Activated CD8-positive, alpha-beta memory T cell treated with anti-CD3 and anti-CD28 coated beads for 1 hour (primary cell): ENCODE results near the gene SLC22A3.
A peak's percentile ranks its signal among the peaks of the same experiment; 100 is the strongest.
"Not testable (repeated sequence)": the region's sequence is repeated elsewhere in the genome, so short reads cannot be mapped to it uniquely, and the experiment has no call there.

Experiments used
- DNase-seq, 2 donors: peaks; one replicate each; pipeline ENCODE4 v3.0.0-alpha.2; 2020; ENCODE audit warnings: low read depth in 1 of 2; ENCODE audit errors: extremely low read depth in 1 of 2

The SLC22A3 gene

DNA sequence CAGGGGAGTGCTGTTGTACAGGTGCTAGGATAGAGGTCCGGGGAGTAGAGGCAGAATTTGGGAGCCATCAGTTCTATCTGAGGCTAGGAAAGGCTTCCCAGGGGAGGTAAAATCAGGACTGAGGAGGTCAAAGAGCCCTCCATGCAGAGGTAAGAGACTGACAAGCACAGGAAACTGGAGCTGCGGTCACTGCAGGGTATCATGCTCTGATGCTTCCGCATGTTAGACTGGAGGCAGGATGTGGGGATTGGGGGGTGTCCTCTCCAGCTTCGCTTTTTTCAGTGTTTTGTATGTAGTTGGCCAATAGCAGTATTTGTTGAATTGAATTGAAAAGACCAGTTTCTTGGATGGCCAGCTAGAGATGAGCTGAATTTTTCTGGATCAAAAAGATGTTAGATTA is 87.8 kb downstream of the SLC22A3 start:
- DNase-seq = no peak

DNA sequence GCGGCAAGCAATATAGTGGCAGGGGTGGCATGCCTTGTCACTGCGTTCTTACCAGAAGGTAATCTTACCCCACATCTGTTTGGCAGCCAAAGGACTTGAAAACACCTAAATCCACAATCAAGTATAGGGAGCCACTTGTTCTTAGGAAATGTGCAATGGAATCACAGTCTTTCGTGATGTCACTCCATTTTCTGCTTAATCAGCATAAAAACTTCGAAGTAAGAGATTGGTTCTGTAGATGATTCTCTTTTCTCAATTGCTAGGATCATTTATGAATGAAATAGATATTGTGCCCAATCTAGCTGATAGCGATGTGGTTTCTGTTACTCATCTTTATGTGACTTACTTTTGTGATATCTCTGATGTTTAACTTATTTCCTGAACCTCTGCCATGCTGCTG is 89.0 kb downstream of the SLC22A3 start:
- no peak for DNase-seq

DNA sequence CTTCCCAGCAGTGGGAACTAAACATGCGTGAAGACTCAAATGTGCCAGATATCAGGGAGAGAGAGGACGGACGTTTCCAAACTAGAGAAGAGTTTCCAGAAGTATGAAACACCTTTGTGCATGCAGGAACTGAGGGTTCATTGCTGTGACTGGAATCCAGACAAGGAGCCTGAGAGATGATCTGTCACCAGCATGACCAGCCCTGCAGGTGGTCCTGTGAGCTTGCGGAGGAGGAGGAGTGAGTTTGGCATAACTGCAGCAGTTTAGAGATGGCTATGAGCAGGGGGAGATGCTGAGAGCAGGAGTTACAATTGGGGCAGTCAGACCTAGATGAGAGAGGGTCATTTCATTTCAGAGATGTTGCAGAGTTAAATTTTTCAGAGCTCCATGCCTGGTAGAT is 89.6 kb downstream of the SLC22A3 start:
- no peak for DNase-seq

DNA sequence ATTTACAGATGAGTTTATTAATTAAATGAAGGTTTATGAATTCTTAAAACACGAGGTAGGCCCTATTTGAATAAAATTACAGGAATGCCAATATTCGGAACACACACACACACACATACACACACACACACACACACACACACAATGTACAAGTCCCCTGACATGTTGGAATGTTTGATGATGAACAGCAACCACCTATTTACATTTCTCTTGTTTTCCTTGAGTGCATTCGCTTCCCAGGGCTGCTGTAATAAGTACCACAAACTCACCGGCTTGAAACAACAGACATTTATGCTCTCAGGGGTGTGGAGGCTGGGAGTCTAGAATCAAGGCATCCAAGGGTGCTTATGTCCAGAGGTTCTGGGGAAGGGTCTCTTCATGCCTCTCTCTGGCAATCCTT is 90.3 kb downstream of the SLC22A3 start:
- no peak for DNase-seq

DNA sequence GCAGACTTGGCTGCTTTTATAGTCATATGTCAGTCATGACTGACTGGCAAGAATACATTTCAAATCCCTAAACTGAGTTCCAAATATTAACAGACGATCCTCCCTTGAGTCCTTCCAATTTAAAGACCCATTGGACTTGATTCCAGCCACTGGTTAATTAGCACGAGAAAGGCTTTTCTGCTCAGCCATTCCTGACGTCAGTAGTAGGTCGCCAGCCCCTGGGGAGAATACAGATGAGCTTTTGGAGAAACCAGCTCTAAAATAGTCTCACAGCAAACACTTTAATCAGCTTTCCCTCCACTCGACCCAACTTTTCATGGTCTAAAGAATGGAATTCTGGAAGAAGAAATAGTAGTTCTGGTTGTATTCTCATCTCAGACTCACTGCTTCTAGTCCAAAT is 91.6 kb downstream of the SLC22A3 start:
- no peak for DNase-seq

DNA sequence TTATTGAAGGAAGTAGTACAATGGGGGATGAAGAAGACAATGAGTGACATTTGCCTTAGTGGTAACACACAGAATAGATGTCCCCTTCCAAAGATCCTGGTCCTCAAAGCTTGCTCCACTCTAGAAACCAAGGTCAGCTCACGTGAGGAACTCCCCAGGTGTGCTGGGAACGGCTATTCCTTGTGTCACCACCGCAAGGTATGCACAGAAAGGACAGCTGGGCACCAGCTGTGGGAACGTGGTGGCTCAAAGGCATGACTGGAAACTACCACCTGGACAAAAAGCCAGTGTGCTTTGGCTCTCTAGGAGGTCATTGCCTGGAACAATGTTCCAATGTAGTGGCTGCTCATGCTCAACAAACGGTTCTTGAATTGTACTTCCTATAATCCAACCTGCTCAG is 94.0 kb downstream of the SLC22A3 start:
- DNase-seq = no peak

DNA sequence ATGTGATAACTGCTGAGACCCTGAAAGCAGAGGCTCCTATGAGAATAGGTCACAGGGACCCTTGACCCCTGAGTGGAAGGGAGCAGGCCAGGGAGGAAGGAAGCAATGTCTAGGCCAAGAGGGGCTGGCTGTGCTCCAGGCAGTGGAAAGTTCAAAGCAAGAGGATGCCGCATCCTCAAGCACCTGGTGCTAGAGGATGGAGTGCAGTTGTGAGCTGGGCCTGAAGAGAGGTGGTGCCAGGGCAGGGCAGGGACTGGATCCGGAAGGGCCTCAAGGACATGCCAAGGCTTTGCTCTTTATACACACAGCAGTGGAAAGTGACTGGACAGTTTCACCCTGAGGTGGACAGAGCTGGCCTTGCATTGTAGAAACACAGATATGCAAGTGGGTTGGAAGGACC is 97.0 kb downstream of the SLC22A3 start:
- no peak for DNase-seq

DNA sequence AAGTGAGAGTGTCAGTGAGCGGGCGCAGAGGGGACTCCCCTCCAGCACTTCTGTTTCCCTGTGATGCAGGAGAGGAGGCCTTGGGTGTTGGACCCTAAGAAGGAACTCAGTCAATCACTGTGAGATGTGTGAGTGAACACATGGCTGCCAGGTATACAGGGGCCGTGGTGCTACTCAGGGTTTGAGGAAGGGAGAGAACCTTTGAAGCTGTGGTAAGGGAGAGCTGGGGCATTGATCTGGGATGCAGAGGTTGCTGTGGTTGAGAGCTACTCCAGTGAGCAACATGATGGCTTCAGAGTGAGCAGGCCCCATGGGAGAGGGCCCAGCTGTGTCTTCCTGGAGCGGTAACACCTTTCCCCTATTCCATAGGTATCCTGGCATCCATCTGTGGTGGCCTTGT is 99.2 kb downstream of the SLC22A3 start:
- no peak for DNase-seq

DNA sequence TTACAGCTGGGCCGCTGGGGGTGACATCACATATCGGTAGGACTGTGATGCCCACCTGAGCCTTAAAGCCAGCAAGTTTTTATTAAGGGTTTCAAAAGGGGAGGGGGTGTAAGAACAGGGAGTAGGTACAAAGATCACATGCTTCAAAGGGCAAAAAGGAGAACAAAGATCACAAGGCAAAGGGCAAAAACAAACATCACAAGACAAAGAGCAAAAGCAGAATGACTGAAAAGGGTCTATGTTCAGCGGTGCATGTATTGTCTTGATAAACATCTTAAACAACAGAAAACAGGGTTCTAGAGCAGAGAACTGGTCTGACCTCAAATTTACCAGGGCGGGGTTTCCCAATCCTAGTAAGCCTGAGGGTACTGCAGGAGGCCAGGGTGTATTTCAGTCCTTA is 101.6 kb downstream of the SLC22A3 start:
- DNase-seq = not testable (repeated sequence)

DNA sequence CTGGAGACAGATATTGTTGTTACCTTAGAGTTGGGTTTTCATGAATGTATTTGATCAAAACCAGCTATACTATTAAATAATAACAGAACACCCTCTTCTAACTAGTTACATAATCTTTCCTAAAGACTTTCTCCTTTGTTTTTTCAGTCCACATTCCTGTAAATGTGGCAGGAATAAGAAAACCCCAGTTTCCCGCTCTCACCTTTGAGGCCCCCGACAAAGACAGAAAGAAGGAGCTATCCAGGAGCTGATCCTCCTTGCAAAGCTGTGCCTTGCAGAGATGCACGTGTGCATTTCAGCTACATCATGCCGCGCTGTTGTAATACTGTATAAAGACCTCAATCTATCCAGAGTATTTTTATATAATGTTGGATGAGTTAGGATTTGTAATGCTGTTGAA is 102.7 kb downstream of the SLC22A3 start:
- no peak for DNase-seq

DNA sequence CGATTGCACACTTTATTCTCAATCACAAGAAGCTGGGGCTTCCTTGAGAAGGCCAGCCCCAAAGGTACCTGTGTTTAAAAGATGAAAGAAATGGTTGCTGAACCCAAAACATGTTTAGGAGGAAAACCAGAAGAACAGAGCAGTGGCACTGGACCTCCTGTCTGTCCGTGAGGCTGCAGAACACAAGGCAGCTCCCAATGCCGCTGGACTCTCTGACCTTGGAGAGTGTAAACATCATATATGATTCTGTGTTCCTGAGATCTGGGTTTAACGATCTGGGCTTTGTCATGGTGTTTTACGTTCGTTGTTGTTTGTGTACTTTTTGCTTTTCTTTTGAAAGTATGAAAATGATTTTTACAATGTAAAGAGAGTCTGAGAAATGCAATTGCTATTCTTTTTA is 106.1 kb downstream of the SLC22A3 start:
- DNase-seq = no peak

DNA sequence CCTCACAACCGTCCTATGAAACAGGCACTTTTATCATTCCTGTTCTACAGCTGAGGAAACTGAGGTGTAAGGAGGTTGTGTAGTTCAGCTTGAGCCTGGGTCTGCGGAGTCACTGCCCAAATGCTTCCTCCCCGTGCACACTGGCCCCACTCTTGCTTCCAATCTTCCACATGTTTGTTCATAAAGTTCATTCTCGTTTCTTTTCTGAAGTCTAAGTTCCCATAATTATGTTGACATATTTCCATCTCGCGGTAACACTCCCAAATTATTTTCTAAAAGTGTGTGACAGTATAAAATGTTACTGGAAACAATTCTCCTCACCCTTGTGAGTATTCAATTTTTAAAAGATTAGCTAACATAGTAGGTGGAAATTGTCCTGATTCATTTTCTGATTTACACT is 106.9 kb downstream of the SLC22A3 start:
- no peak for DNase-seq

DNA sequence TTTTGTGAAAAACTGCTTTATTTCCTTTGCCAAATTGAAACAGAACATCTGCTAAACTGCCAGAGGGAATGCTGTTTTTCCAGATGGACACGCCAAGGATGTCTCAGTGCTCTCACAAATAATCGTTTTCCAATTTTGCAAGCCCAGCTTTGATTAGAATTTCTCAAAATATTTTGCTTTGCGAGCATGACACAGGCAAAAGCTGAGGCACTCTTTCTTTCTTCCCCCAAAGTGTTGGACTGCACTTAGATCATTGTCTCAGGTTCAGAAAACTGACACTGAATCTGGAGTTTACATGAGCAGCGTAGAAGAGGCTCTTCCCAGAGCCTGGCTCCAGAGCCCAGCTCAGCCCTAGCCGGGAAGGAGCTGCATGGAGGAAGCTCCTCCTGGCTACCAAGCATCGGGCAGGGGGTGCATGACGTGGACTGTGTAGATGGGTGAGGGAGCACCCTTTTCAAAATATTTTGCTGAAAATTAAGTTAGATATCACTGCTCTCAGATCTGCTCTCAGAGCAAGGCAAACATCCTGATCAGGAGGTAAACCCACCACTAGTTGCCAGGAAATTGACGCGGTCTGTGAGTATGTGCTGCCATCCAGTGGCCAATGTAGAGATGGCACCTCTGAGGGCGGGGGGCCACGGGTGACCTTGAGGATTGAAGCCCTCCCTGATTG is 107.5 kb downstream of the SLC22A3 start:
- DNase-seq = peak; percentile 20 to 45

DNA sequence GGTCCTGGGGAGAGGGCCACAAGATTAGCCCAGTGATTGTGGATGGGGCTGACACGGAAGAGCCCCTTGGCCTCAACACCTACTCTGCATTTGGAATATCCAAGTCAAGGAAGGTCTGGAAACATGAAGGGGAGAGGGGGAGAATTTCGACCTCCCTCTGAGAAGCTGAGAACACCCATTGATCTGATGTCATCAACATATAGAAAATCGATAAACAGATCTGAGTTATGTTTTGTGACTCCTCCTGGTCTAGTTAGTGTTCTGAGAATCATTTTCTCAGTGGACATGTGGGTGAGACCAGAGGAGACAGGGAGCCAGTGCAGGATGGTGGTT is 108.0 kb downstream of the SLC22A3 start:
- DNase-seq = no peak

DNA sequence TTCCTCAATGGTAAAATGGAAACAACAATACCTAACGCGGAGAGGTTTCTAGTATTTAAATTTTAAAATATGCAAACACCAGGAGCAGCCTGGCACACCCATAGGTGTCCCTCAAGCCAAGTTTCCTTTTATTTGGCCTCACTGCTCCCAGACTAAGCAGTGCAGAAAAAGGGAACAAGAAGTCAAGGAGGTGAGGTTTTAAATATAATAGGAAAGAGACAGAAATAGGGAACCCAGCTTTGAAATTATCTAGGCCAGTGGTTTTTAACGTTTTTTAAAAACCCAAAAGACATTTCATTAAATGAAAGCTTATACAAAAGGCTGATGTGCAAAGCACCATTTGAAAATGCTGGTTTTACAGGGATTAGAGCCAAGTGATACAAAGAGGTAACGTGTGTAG is 109.6 kb downstream of the SLC22A3 start:
- DNase-seq = no peak

DNA sequence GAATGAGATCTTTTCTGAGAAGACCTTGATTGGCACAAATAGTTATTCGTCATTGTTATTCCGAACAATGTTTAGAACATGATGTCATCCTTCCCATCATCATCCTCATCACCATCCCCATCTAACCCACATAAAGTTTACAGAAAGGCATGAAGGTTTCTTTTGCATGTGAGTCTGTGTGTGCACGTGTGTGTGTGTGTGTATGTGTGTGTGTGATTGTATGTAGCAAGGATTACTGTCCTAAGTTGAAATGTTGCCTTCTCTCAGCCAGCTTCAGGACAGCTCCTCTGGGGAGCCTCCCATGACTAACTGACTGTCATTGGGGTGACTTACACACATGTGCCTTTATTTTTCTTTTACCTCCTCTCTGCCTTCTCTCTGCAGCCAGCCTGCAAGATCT is 113.5 kb downstream of the SLC22A3 start:
- DNase-seq = no peak

DNA sequence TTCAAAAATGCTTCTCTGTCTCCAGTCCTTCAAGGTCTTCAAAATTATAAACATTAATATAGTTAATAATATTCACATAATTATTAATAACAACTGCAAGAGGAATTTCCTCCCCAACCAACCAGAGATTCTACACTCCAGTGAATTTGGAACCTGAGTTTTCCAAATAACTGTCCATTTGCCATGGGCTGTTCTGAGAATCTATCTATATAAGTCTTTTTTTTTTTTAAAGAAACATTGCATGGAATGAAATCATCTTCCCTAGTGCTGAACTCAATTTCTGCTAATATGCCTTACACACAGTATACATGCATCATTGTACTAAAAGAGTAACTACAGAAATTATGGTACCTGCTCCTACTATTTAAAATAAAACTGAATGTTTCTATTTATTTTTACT is 113.9 kb downstream of the SLC22A3 start:
- no peak for DNase-seq

DNA sequence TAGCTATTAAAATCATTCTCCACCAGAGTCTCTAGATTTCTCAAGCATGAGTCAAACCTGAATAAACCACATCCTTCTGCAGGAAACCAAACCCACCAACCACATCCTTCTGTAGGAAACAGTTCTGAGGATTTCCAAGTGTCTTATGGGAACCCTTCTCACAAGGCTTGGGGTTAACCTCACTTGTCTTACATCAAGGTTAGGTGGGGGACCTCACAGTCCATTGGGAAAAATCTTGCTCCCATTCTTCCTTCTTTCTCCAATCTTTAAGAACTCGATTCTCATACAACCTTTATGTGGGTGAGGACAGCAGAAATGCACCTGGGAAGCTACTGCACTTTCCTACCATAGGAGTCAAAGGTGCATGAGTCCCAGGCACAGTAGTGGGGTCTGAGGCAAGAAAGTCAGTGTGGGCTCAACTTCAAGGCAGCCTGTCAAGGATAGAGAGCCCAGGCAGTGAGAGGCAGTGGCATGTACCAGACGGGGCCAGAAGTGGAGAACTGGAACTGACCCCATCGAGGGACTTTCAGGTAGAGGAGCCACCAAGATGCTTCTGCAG is 114.5 kb downstream of the SLC22A3 start:
- peak in 1 of 2 donors; percentile 21 for DNase-seq

DNA sequence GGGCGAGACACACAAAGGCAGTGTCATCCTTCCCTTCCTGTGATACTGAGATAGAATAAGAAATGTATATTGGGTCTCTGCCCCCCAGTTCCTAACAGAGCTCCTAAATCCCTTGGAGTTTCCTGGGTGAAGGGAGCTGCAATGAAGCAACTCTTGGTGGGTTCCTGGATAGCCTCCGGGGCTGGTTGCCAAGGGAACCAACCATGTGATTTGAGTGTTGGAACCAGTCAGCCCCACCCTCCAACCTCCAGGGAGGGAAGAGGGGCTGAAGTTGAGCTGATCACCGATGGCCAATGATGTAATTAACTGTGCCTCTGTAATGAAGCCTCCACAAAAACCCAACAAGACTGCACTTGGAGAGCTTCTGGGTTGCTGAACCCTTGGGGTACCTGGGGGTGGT is 116.6 kb downstream of the SLC22A3 start:
- DNase-seq = no peak

DNA sequence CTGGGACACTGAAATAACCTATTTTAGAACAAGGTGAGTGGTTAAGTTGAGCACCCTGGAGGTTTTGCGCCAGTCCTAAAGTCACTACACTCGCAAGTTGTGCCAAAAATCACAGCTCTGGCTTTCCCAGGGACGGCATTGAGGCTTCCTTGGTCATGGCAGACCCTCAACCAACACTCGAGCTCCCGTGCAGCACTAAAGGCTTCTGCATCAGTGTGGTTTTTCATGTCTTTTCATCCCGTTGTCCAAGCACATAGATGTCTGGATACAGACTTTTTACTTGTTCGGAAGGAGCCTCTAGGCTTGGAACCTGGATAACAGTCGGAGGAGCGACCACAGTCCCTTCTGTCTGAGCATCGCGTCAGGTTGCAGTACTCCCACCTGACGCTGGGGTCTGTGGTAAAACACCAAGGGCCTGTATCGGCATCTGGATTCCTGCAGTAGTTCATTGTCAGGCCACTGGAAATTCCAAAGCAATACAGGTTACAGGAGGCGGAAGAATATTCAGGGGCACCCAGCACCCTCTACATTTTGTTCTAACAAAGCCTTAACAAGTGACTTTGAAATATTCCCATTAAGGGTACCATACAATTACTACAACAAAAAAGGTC is 119.2 kb downstream of the SLC22A3 start:
- DNase-seq = not testable (repeated sequence)

DNA sequence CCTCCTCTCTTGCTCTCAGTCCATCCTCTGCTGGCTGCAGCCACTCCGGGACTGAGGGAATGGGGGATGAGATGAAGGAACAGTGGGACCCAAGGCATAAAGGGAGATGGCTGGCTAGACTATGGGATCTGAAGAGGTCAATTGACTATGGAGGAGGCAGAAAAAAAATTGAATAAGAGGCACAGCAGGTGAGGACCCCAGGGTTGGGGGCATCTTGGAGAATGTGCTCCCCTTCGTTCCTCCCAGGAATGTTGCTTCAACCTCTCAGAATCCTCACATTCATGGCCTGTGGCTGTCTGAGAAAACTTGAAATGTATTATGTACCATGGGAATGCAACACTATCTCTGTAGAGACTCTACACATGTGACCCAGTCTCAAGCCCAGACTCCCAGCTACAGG is 121.0 kb downstream of the SLC22A3 start:
- no peak for DNase-seq

DNA sequence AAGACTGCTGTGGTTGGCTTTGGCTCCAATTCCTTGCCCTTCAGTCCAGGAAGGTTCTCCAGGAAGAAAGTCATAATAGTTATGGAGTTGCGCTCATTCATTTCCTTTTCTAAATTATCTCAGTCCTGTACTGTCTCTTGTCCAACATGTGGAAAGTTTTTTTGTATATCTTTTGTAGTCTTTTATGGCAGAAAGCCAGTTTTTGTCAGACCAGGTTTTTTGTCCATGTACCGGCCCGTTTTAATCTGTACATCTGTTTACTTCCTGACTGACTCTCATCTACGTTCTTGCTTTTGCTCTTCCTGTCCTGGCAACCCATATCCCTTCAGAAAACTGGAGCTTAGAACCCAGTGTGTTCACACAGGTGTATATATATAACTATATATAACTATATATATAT is 127.9 kb downstream of the SLC22A3 start:
- not testable (repeated sequence) for DNase-seq

DNA sequence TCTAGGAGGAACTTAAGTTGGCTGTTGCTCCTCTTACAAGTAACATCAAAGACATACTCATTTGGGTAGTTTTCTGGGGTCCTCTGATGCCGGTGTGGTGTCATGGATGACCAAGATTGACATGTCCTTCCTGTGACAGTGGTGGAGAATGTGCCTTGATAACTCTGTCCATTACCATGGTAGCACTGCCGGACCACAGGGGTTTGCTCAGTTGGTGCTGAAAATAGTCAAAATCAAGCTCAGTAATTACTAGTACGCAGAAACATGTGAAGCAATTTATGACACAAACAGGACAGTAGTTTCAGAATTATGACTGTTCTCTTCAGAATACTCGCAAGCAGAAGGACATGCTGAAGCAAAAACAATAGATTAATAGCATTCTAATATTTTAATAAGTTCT is 128.9 kb downstream of the SLC22A3 start:
- DNase-seq = not testable (repeated sequence)
